ENCODE results near the gene KAT8. TPM values are rescaled to one million over a fixed set of nuclear protein-coding genes. Genes with fewer than 3 reads are reported as not detected.

KAT8 gene
- total and polyA plus RNA-seq, 10 of the 15 experiments (the other 5 are each of a cell fraction or from before 2014, with no cell fraction given), result 5.5 to 55.8 (median 39.6) TPM

GRCh38 chr16:31129568-31130335 is 12.3 kb downstream of the KAT8 start:
- Histone ChIP-seq H3K9ac (ENCODE audit: control insufficient read depth, insufficient read depth, low read length) (no peak overlapping the region), H4K20me1 (ENCODE audit: control insufficient read depth, insufficient read depth) (no peaks in the 10 kb centered on the region), H3K4me2 (ENCODE audit: control insufficient read depth, insufficient read depth) (no peak overlapping the region), H2AFZ (ENCODE audit: control insufficient read depth, low read depth, low read length) (no peak overlapping the region), H3K9me3 (replicated peaks; ENCODE audit: control insufficient read depth, insufficient read depth, low read length) (no peaks in the 10 kb centered on the region), H3K79me2 (ENCODE audit: control insufficient read depth, insufficient read depth, low read length) (no peaks in the 10 kb centered on the region), H3K36me3 (ENCODE audit: control insufficient read depth in 2 of 2, insufficient read depth in 2 of 2, low read length in 1 of 2) (no peaks in the 10 kb centered on the region; a peak in 2 of 4 replicates), H3K4me3 (no peak overlapping the region), H3K27ac (ENCODE audit: control insufficient read depth, insufficient read depth) (no peak overlapping the region), H3K4me1 (ENCODE audit: control insufficient read depth, insufficient read depth, low read length) (no peaks in the 10 kb centered on the region), H3K27me3 (replicated peaks in 1 of 2; ENCODE audit: control insufficient read depth in 2 of 2, insufficient read depth in 2 of 2, low read length in 1 of 2) (no peaks in the 10 kb centered on the region)
- DNase-seq (ENCODE audit: low read depth, low spot score), result no peak
- ATAC-seq, result no peak
- 87% methylated on average over 23 of the region's 29 CpGs for WGBS (ENCODE audit: insufficient coverage, insufficient replicate concordance, low lambda C conversion rate, missing lambda C conversion rate)
- no TSS peak for BruUV-seq (replicated peaks)
- SMC1A ChIA-PET (ENCODE audit: uncharacterized antibody, unreplicated experiment), result no interaction called here
- intact Hi-C loops (cut with micrococcal nuclease; ENCODE audit: unreplicated experiment) (no loop called here), in situ Hi-C loops (cut with MboI) (no loop called here)
- no peak for FAIRE-seq
- CTCF ChIA-PET, result interaction anchor here (0.8 to 1.7 kb wide), 2 partner anchors 9 to 12 kb away, joined by 5 to 6 read pairs; no protein-coding TSS in a partner anchor
- TF ChIP-seq ETV6 (conservative IDR thresholded peaks at IDR 0.05 in 1 of 2, IDR thresholded peaks at IDR 0.05 in 1 of 2; ENCODE audit: borderline replicate concordance in 1 of 2, low read depth in 1 of 2) (no peak), CTCF (IDR thresholded peaks at IDR 0.05 in 2 of 3, conservative IDR thresholded peaks at IDR 0.05 in 1 of 3; ENCODE audit: control insufficient read depth in 2 of 3, extremely low read depth in 1 of 3, insufficient read depth in 1 of 3, low read depth in 3 of 3, low read length in 3 of 3) (no peak), ELK1 (IDR thresholded peaks at IDR 0.05; ENCODE audit: low read depth, low read length) (no peak), SUZ12 (IDR thresholded peaks at IDR 0.05; ENCODE audit: unreplicated experiment) (no peak)
- RAD21 ChIA-PET (ENCODE audit: unreplicated experiment), result interaction anchor here (0.5 kb wide), 1 partner anchor 35 kb away, joined by 3 read pairs; the partner anchor contains the start of gene VKORC1
- POLR2A ChIA-PET, result interaction anchor here (0.6 kb wide), 1 partner anchor 160 kb away, joined by 3 read pairs; no protein-coding TSS in a partner anchor

Data from GM12878 (cell line).